A673 (cell line): ENCODE data around the gene GIGYF2.

Experiments
- EZH2 ChIP-seq: fragments of 200-600 bp; sonication (generic); IDR thresholded peaks from 2 replicates; pipeline ENCODE4 v1.6.1; 2017; ENCODE audit warnings: borderline replicate concordance, low read depth, mild to moderate bottlenecking, mixed read lengths, antibody characterized with exemption, low read length; ENCODE audit not compliant: poor library complexity, severe bottlenecking
- TF ChIP-seq, protein P1 (sequence below): fragments of 300-800, 200-600 bp; sonication (generic); conservative IDR thresholded peaks from 2 replicates; pipeline ENCODE4 v1.5.1; 2017; ENCODE audit warnings: low read depth, mild to moderate bottlenecking, antibody characterized with exemption, low read length, moderate library complexity, mixed read lengths

DNA sequence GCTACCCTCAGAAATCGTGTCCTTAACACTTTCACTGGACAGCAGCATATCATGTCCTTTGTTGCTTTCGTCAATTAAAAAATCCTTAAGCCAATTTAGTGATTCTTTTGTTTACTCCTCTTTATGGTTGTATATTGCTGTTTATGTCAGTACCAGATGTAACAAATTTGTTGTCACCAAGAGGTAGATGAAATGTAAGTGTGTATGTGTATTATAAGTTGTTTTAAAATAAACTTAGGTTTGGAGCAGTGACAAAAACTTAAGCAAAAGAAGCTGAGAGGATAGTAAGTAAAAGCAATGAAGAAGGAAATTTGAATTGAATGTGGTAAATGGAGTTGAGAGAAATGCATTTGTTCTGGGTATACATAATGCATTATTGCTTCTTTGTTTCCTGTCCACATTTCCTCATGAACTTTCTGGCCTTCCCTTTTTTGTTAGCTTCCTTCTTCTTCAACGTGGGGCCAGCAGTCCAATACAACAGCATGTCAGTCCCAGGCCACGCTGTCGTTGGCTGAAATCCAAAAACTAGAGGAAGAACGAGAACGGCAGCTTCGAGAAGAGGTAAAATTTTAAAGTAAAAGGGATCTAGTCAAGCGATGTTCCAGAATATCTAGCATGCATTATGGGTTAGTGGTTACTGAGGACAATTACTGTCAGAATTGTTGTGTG lies 142.4 kb downstream of the GIGYF2 start:
- TF ChIP-seq, protein P1, sequence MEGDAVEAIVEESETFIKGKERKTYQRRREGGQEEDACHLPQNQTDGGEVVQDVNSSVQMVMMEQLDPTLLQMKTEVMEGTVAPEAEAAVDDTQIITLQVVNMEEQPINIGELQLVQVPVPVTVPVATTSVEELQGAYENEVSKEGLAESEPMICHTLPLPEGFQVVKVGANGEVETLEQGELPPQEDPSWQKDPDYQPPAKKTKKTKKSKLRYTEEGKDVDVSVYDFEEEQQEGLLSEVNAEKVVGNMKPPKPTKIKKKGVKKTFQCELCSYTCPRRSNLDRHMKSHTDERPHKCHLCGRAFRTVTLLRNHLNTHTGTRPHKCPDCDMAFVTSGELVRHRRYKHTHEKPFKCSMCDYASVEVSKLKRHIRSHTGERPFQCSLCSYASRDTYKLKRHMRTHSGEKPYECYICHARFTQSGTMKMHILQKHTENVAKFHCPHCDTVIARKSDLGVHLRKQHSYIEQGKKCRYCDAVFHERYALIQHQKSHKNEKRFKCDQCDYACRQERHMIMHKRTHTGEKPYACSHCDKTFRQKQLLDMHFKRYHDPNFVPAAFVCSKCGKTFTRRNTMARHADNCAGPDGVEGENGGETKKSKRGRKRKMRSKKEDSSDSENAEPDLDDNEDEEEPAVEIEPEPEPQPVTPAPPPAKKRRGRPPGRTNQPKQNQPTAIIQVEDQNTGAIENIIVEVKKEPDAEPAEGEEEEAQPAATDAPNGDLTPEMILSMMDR, result no peak
- TF ChIP-seq EZH2, result no peak
